PC-9 (cell line): ENCODE results near the gene NPW. TPM values are rescaled to one million over a fixed set of nuclear protein-coding genes. Genes with fewer than 3 reads are reported as not detected.
A peak's percentile ranks its signal among the peaks of the same experiment; 100 is the strongest.

Experiments used
- BruUV-seq: library from RNA; stranded (reverse); fragments of 400-500 nt; replicated peaks from 2 replicates; lab custom pipeline; 2021; lab: Mats Ljungman, UMichigan
- CTCF ChIA-PET: fragments of 300-600 bp; sonication (Branson Sonifier 250); formaldehyde crosslinking; loops from one replicate; lab custom pipeline; 2022; ENCODE audit warnings: antibody characterized with exemption; lab: Charles Lee
- POLR2A ChIA-PET: fragments of 300-600 bp; sonication (Branson Sonifier 250); formaldehyde crosslinking; loops from one replicate; lab custom pipeline; 2022; ENCODE audit warnings: antibody characterized with exemption; ENCODE audit not compliant: unreplicated experiment; lab: Charles Lee
- DNase-seq, 2 experiments: peaks; one replicate each; pipeline versions ENCODE4 v3.0.0 to v3.0.0-alpha.2; 2015 to 2022; ENCODE audit warnings: mixed read lengths in 1 of 2
- H2AFZ ChIP-seq: fragments of 200-600 bp; sonication (generic); 2 replicates; pipeline ENCODE4 v1.8.1; 2017; ENCODE audit warnings: antibody characterized with exemption
- H3F3A ChIP-seq: fragments of 200-600 bp; sonication (generic); 2 replicates; pipeline ENCODE4 v1.8.1; 2017; ENCODE audit warnings: antibody characterized with exemption, mild to moderate bottlenecking, low read depth; ENCODE audit not compliant: insufficient read depth
- H3K27ac ChIP-seq: fragments of 200-600 bp; sonication (generic); 2 replicates; pipeline ENCODE4 v1.6.1; 2016; ENCODE audit warnings: mixed run types
- H3K27me3 ChIP-seq: fragments of 200-600 bp; sonication (generic); 2 replicates; pipeline ENCODE4 v1.6.1; 2016; ENCODE audit warnings: low read depth, mixed run types; ENCODE audit not compliant: insufficient read depth
- H3K36me3 ChIP-seq: fragments of 200-600 bp; sonication (generic); 2 replicates; pipeline ENCODE4 v1.6.1; 2016; ENCODE audit warnings: low read depth, mixed run types
- H3K4me1 ChIP-seq: fragments of 200-600 bp; sonication (generic); replicated peaks from 2 replicates; pipeline ENCODE4 v1.6.1; 2016; ENCODE audit warnings: mixed run types; ENCODE audit not compliant: insufficient read depth
- H3K4me2 ChIP-seq: fragments of 200-600 bp; sonication (generic); 2 replicates; pipeline ENCODE4 v1.6.1; 2017; ENCODE audit warnings: mixed run types
- H3K4me3 ChIP-seq: fragments of 200-600 bp; sonication (generic); 2 replicates; pipeline ENCODE4 v1.6.1; 2016; ENCODE audit warnings: mixed run types
- H3K79me2 ChIP-seq: fragments of 200-600 bp; sonication (generic); 2 replicates; pipeline ENCODE4 v1.6.1; 2017; ENCODE audit warnings: low read depth, mixed run types
- H3K9me2 ChIP-seq: fragments of 200-600 bp; sonication (generic); 2 replicates; pipeline ENCODE4 v1.8.1; 2017; ENCODE audit warnings: mild to moderate bottlenecking; ENCODE audit not compliant: insufficient read depth
- H3K9me3 ChIP-seq: fragments of 200-600 bp; sonication (generic); 2 replicates; pipeline ENCODE4 v1.8.1; 2016; ENCODE audit warnings: low read depth; ENCODE audit not compliant: insufficient read depth
- H4K20me1 ChIP-seq: fragments of 200-600 bp; sonication (generic); 2 replicates; pipeline ENCODE4 v1.8.1; 2017; ENCODE audit not compliant: insufficient read depth
- EZH2 ChIP-seq: fragments of 200-600 bp; sonication (generic); IDR thresholded peaks from 2 replicates; pipeline ENCODE4 v1.8.0; 2017; ENCODE audit warnings: antibody characterized with exemption, low read depth
- intact Hi-C: fragments of 100-400 bp; cut with micrococcal nuclease; formaldehyde crosslinking; loops from one replicate; pipeline ENCODE4 v1.10.0; 2022; ENCODE audit not compliant: unreplicated experiment
- total RNA-seq: library from RNA; stranded (reverse); gene quantifications from 2 replicates; pipeline ENCODE4 v1.2.3, GENCODE V29; 2021
- TF ChIP-seq, protein P1 (sequence below): fragments of 200-600 bp; sonication (generic); conservative IDR thresholded peaks from 2 replicates; pipeline ENCODE4 v1.6.1; 2017; ENCODE audit warnings: mixed run types, antibody characterized with exemption, mild to moderate bottlenecking, moderate library complexity

Gene NPW
- total RNA-seq, 1 experiment from 2014 or later, result 4.0 TPM

DNA sequence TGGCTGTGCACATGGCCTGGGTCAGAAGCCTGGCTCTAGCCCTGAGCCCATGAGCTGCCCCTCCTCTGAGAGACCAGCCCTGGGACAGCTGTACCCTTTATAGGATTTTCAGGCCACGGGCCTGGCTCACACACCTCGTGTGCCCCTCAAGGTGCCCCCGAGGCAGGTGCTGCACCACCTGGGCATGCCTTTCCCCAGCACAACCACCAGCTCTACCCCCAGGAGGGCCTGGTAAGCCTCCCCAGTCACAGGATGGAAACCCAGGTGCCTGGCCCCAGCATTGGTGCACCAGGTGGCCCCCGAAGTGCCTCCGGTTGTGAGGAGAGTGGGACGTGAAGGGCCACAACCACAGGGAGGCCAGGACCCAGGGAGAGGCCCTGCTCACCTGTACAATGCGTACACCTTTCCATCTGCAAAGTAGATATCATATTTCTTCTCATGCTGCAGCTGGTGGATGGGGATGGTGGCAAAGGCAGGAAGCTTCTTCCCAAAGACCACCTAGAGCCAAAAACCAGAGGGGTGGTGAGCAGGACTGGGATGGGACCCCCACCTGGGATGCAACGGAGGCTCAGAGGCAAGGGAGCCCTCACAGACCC, 16.3 kb upstream of the NPW start:
- no peaks in the 10 kb centered on the region for H3K9me3 ChIP-seq
- H3K4me3 ChIP-seq, result no peak overlapping the region
- H3K36me3 ChIP-seq, result 0 out of 2 replicates have a peak, but pooled peaks cover 5% of the 10 kb centered on the region
- ChIA-PET POLR2A (interaction anchor here (0.6 kb wide), 1 partner anchor 137 kb away, joined by 12 read pairs; no protein-coding TSS in a partner anchor), CTCF (interaction anchor here (0.5 to 1.4 kb wide), 2 partner anchors 137 to 217 kb away, joined by 3 to 6 read pairs; no protein-coding TSS in a partner anchor)
- peaks cover 46% of the 10 kb centered on the region for H4K20me1 ChIP-seq
- H3K4me1 ChIP-seq, result peaks cover 12% of the 10 kb centered on the region
- no peak for DNase-seq
- H2AFZ ChIP-seq, result no peak overlapping the region
- H3F3A ChIP-seq, result peaks cover 7% of the 10 kb centered on the region; the same call in 1 of the 2 replicates
- TF ChIP-seq, protein P1, sequence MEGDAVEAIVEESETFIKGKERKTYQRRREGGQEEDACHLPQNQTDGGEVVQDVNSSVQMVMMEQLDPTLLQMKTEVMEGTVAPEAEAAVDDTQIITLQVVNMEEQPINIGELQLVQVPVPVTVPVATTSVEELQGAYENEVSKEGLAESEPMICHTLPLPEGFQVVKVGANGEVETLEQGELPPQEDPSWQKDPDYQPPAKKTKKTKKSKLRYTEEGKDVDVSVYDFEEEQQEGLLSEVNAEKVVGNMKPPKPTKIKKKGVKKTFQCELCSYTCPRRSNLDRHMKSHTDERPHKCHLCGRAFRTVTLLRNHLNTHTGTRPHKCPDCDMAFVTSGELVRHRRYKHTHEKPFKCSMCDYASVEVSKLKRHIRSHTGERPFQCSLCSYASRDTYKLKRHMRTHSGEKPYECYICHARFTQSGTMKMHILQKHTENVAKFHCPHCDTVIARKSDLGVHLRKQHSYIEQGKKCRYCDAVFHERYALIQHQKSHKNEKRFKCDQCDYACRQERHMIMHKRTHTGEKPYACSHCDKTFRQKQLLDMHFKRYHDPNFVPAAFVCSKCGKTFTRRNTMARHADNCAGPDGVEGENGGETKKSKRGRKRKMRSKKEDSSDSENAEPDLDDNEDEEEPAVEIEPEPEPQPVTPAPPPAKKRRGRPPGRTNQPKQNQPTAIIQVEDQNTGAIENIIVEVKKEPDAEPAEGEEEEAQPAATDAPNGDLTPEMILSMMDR, result no peak
- no peak for TF ChIP-seq EZH2
- no TSS peak for BruUV-seq
- H3K79me2 ChIP-seq, result peaks cover 50% of the 10 kb centered on the region
- no peak overlapping the region for H3K4me2 ChIP-seq
- H3K27ac ChIP-seq, result no peak overlapping the region
- no peaks in the 10 kb centered on the region for H3K9me2 ChIP-seq
- no peaks in the 10 kb centered on the region for H3K27me3 ChIP-seq
- intact Hi-C loops, result loop anchor here (10.0 kb wide), 1 partner anchor 251 kb away; the partner anchor contains the start of gene ECI1

- intact Hi-C loops, result loop anchor here (10.0 kb wide), 1 partner anchor 251 kb away; the partner anchor contains the start of gene ECI1
- Histone ChIP-seq H3K9me3 (no peaks in the 10 kb centered on the region), H3K79me2 (peaks cover 57% of the 10 kb centered on the region), H3K4me1 (peaks cover 13% of the 10 kb centered on the region), H2AFZ (no peak overlapping the region), H3K4me2 (no peak overlapping the region), H3F3A (peaks cover 14% of the 10 kb centered on the region; the same call in 1 of the 2 replicates), H3K9me2 (no peaks in the 10 kb centered on the region), H4K20me1 (peaks cover 52% of the 10 kb centered on the region), H3K27me3 (no peaks in the 10 kb centered on the region), H3K36me3 (0 out of 2 replicates have a peak, but pooled peaks cover 5% of the 10 kb centered on the region), H3K4me3 (no peak overlapping the region), H3K27ac (no peak overlapping the region)
- TF ChIP-seq EZH2, result no peak
- TF ChIP-seq, protein P1, result peak; percentile 85
- peak; percentile 56 to 82 for DNase-seq
- ChIA-PET CTCF (interaction anchor here (0.6 to 1.4 kb wide), 3 partner anchors 103 to 151 kb away, joined by 3 to 9 read pairs (median 4); partner anchors contain the start of gene TRAF7), POLR2A (interaction anchor here (0.6 kb wide), 2 partner anchors 136 to 151 kb away, joined by 4 to 12 read pairs; partner anchors contain the start of gene TRAF7)
- no TSS peak for BruUV-seq
These were observed 15.6 kb upstream of the NPW start for GRCh38 chr16:2003827-2004641.
